ENCODE measurements around the gene USP37. TPM values are rescaled to one million over a fixed set of nuclear protein-coding genes. Genes with fewer than 3 reads are reported as not detected.
A peak's percentile ranks its signal among the peaks of the same experiment; 100 is the strongest.

Gene USP37
- total and polyA plus RNA-seq, 2 of the 13 experiments (the other 11 are each of a cell fraction or from before 2014, with no cell fraction given): 6.5 to 30.6 TPM

- TF ChIP-seq NFAT5 (CRISPR knock-in tag; IDR thresholded peaks at IDR 0.05) (no peak), NKX3-1 (CRISPR knock-in tag; IDR thresholded peaks at IDR 0.05) (no peak), SAFB2 (CRISPR knock-in tag; IDR thresholded peaks at IDR 0.05; ENCODE audit: borderline replicate concordance, low read depth) (0 out of 2 replicates have a peak, but pooled peaks have one; percentile 6), LRRFIP1 (CRISPR knock-in tag; conservative IDR thresholded peaks at IDR 0.05) (no peak), ZNF205 (CRISPR knock-in tag; IDR thresholded peaks at IDR 0.05) (no peak), FOXO4 (CRISPR knock-in tag; conservative IDR thresholded peaks at IDR 0.05) (0 out of 2 replicates have a peak, but pooled peaks have one; percentile 74), SIX4 (CRISPR knock-in tag; IDR thresholded peaks at IDR 0.05) (no peak), KLF9 (CRISPR knock-in tag; IDR thresholded peaks at IDR 0.05; ENCODE audit: low read depth) (no peak)
These were observed 149.8 kb downstream of the USP37 start (continued) for GRCh38 chr2:218418321-218418716.

Measured in HepG2 (cell line).